CD8-positive, alpha-beta memory T cell (primary cell): ENCODE measurements around the gene PITPNC1. TPM values are rescaled to one million over a fixed set of nuclear protein-coding genes. Genes with fewer than 3 reads are reported as not detected.
"Not testable (repeated sequence)": the region's sequence is repeated elsewhere in the genome, so short reads cannot be mapped to it uniquely, and the experiment has no call there.

ENCODE experiments used
- CTCF ChIA-PET: fragments of 350-600 bp; sonication (Branson Sonifier 250); formaldehyde crosslinking; loops from one replicate; lab custom pipeline; 2021; ENCODE audit warnings: antibody characterized with exemption; lab: Charles Lee
- POLR2A ChIA-PET: fragments of 350-600 bp; sonication (Branson Sonifier 250); formaldehyde crosslinking; loops from one replicate; lab custom pipeline; 2021; ENCODE audit warnings: antibody characterized with exemption; lab: Charles Lee
- DNase-seq, 5 donors: peaks; one replicate each; pipeline versions ENCODE4 v3.0.0 to v3.0.0-alpha.2; 2020 to 2022; ENCODE audit warnings: mixed read lengths in 1 of 5
- H3K27ac ChIP-seq: one replicate; pipeline ENCODE4 v1.7.0; 2013; ENCODE audit warnings: low read depth, mild to moderate bottlenecking, low read length, moderate library complexity
- H3K27me3 ChIP-seq: 2 replicates; pipeline ENCODE4 v1.7.0; 2013; ENCODE audit warnings: low read length, mild to moderate bottlenecking; ENCODE audit not compliant: insufficient read depth, poor library complexity, severe bottlenecking
- H3K36me3 ChIP-seq: 2 replicates; pipeline ENCODE4 v1.7.0; 2013; ENCODE audit warnings: mild to moderate bottlenecking, low read length, moderate library complexity; ENCODE audit not compliant: insufficient read depth
- H3K4me1 ChIP-seq: 2 replicates; pipeline ENCODE4 v1.7.0; 2013; ENCODE audit warnings: mild to moderate bottlenecking, low read length, moderate library complexity; ENCODE audit not compliant: insufficient read depth
- H3K4me3 ChIP-seq: 2 replicates; pipeline ENCODE4 v1.7.0; 2013; ENCODE audit warnings: mild to moderate bottlenecking, low read length
- H3K9me3 ChIP-seq: 2 replicates; pipeline ENCODE4 v1.7.0; 2013; ENCODE audit warnings: mild to moderate bottlenecking, low read length
- H3K27ac Mint-ChIP-seq, 8 donors: one replicate each; pipeline ENCODE4 v1.8.0; 2020 to 2021; ENCODE audit warnings: mixed read lengths in 8 of 8, mild to moderate bottlenecking in 6 of 8, inconsistent platforms in 3 of 8, moderate library complexity in 3 of 8
- H3K27me3 Mint-ChIP-seq, 2 donors: one replicate each; pipeline ENCODE4 v1.8.0; 2020 to 2021; ENCODE audit warnings: mixed read lengths in 2 of 2, mild to moderate bottlenecking in 1 of 2, moderate library complexity in 1 of 2
- H3K36me3 Mint-ChIP-seq, 3 donors: one replicate each; pipeline ENCODE4 v1.8.0; 2020 to 2021; ENCODE audit warnings: mixed read lengths in 3 of 3, inconsistent platforms in 1 of 3, mild to moderate bottlenecking in 1 of 3
- H3K4me1 Mint-ChIP-seq, 3 donors: one replicate each; pipeline ENCODE4 v1.8.0; 2020 to 2021; ENCODE audit warnings: mixed read lengths in 3 of 3, inconsistent platforms in 1 of 3, mild to moderate bottlenecking in 1 of 3
- H3K4me3 Mint-ChIP-seq, 7 donors: one replicate each; pipeline ENCODE4 v1.8.0; 2020 to 2021; ENCODE audit warnings: mixed read lengths in 7 of 7, mild to moderate bottlenecking in 6 of 7, moderate library complexity in 4 of 7, inconsistent platforms in 2 of 7
- H3K9me3 Mint-ChIP-seq, 5 donors: one replicate each; pipeline ENCODE4 v1.8.0; 2020 to 2022; ENCODE audit warnings: mixed read lengths in 5 of 5, mild to moderate bottlenecking in 3 of 5, moderate library complexity in 2 of 5, inconsistent platforms in 1 of 5
- polyA plus RNA-seq: library from polyadenylated mRNA; unstranded; fragments of 300-500 nt; fragmentation: Illumina TruSeq; gene quantifications from one replicate; pipeline ENCODE4 v1.2.3, GENCODE V29; 2021
- total RNA-seq, 2 experiments: library from RNA; stranded (reverse); gene quantifications; one replicate each; pipeline ENCODE4 v1.2.3, GENCODE V29; 2021

The PITPNC1 gene
- total RNA-seq (10 to 100 TPM; 43.1 to 45.1 TPM), polyA plus RNA-seq (163 TPM)

DNA sequence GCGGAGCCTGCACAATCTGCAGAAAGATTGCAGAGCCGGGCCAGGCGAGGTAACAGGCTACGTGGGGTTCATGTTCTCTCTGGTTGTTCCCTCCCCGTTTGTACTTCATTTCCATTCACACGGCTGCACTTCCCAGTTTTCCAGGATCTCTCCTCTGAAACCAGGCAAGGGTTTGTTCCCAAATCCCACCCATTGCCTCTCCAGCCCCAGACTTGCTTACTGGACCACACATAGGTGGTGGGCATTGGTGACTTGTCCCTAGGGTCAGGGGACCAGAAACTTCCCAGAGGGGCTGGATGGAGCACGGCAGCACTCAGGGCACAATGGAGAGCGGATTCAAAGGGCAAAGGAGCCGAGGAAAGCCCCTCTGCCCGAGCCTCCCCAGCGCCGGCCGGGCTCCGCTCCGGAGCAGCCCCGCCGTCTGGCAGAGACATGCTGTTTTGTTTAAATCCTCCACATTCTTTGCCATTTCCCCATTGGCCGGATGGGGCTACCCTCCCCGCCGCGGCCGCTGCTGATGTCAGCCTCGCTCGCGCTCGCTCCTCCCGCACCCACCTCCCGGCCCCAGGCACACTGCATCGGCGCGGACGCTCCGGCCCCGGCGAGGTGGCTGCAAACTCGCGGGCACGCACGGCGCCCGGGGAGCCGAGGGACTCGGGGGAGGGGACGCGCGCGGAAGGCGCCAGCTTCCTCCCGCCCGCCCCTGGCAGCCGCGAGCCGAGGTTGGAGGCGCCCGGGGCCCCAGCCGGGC is at the start of gene PITPNC1:
TSS of gene PITPNC1 (plus strand) at position 545 of the 751 bp plus-strand sequence.
- ChIA-PET CTCF (interaction anchor here (1.2 to 11.7 kb wide), 17 partner anchors 11 to 338 kb away, joined by 4 to 269 read pairs (median 8); partner anchors contain the start of gene PSMD12), POLR2A (interaction anchor here (0.6 to 4.5 kb wide), 7 partner anchors 8 to 108 kb away, joined by 3 to 50 read pairs (median 10); partner anchors contain the start of gene PSMD12)
- no peaks in the 10 kb centered on the region for H3K36me3 ChIP-seq
- peaks cover 0 to 1% of the 10 kb centered on the region in 2 donors for H3K27me3 Mint-ChIP-seq
- no peaks in the 10 kb centered on the region for H3K27me3 ChIP-seq
- peak within 1 kb of the TSS; percentile 87 to 98 (median 92) for H3K27ac Mint-ChIP-seq
- H3K9me3 ChIP-seq: no peaks in the 10 kb centered on the region
- peaks cover 42% of the 10 kb centered on the region for H3K4me1 ChIP-seq
- DNase-seq: peak; percentile 81 to 91 (median 87)
- peaks cover 0 to 27% (median 5%) of the 10 kb centered on the region in 3 donors for H3K36me3 Mint-ChIP-seq
- peaks cover 40 to 49% (median 42%) of the 10 kb centered on the region in 3 donors for H3K4me1 Mint-ChIP-seq
- peak within 1 kb of the TSS; percentile 93 for H3K4me3 ChIP-seq
- H3K27ac ChIP-seq: peak within 1 kb of the TSS; percentile 82
- H3K4me3 Mint-ChIP-seq: peak within 1 kb of the TSS; percentile 88 to 99 (median 96)
- H3K9me3 Mint-ChIP-seq: no peaks in the 10 kb centered on the region

DNA sequence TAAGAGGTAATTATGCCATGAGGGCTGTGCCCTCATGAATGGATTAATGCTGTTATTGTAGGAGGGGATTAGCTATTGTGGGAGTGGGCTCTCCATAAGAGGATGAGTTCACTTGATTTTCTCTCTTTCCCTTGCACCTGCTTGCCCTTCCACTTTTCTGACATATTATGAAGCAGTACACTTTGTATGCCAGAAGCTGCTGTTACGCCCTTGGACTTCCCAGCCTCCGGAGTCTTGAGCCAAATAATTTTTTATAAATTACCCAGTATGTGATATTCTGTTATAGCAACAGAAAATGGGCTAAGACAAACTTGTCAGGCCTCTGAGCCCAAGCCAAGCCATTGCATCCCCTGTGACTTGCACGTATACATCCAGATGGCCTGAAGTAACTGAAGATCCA is 49.1 kb upstream of the PITPNC1 start:
- no peak overlapping the region for H3K4me3 Mint-ChIP-seq
- ChIA-PET CTCF (no interaction called here), POLR2A (no interaction called here)
- no peak for DNase-seq
- H3K4me3 ChIP-seq: no peak overlapping the region
- H3K4me1 Mint-ChIP-seq: no peaks in the 10 kb centered on the region
- H3K9me3 Mint-ChIP-seq: peaks cover 0 to 4% (median 0%) of the 10 kb centered on the region in 5 donors
- no peaks in the 10 kb centered on the region for H3K27me3 ChIP-seq
- H3K36me3 ChIP-seq: no peaks in the 10 kb centered on the region
- no peak overlapping the region for H3K27ac ChIP-seq
- no peak overlapping the region for H3K27ac Mint-ChIP-seq
- peaks cover 0 to 2% of the 10 kb centered on the region in 2 donors for H3K27me3 Mint-ChIP-seq
- H3K9me3 ChIP-seq: no peaks in the 10 kb centered on the region
- peaks cover 0 to 10% (median 0%) of the 10 kb centered on the region in 3 donors for H3K36me3 Mint-ChIP-seq
- no peaks in the 10 kb centered on the region for H3K4me1 ChIP-seq

DNA sequence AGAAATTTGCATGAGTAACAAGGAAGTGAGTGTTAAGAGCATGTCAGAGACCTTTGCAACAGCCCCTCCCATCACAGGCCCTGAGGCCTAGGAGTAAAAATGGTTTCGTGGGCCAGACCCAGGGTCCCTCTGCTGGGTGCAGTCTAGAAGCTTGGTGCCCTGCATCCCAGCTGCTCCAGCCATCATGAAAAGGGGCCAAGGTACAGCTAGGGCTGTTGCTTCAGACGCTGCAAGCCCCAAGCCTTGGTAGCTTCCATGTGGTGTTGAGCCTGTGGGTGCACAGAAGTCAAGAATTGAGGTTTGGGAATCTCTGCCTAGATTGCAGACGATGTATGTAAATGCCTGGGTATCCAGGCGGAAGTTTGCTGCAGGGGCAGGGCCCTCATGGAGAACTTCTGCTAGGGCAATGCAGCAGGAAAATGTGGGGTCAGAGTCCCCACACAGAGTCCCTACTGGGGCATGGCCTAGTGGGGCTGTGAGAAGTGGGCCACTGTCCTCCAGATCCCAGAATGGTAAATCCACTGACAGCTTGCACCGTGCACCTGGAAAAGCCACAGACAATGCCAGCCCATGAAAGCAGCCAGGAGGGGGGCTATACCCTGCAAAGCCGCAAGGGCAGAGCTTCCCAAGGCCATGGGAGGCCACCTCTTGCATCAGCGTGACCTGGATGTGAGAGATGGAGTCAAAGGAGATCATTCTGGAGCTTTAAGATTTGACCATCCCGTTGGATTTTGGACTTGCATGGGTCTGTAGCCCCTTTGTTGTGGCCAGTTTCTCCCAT is 45.5 kb upstream of the PITPNC1 start:
- POLR2A ChIA-PET, H3K9me3 Mint-ChIP-seq, H3K36me3 ChIP-seq, H3K4me1 Mint-ChIP-seq, H3K36me3 Mint-ChIP-seq, H3K27me3 Mint-ChIP-seq, DNase-seq, H3K27ac ChIP-seq, H3K9me3 ChIP-seq, H3K27me3 ChIP-seq, H3K4me3 Mint-ChIP-seq, H3K27ac Mint-ChIP-seq, H3K4me3 ChIP-seq, H3K4me1 ChIP-seq, CTCF ChIA-PET: not testable (repeated sequence)

DNA sequence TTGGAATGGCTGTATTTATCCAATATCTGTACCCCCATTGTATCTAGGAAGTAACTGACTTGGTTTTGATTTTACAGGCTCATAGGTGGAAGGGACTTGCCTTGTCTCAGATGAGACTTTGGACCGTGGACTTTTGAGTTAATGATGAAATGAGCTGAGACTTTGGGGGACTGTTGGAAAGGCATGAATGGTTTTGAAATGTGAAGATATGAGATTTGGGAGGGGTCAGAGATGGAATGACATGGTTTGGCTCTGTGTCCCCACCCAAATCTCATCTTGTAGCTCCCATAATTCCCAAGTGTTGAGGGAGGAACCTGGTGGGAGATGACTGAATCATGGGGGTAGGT is 44.9 kb upstream of the PITPNC1 start:
- CTCF ChIA-PET, DNase-seq: not testable (repeated sequence)

GRCh38 chr17:67335245-67335835 is 41.7 kb upstream of the PITPNC1 start:
- POLR2A ChIA-PET: interaction anchor here (0.6 to 0.7 kb wide), 2 partner anchors 8 to 517 kb away, joined by 3 to 4 read pairs; no protein-coding TSS in a partner anchor
- no peak overlapping the region for H3K4me3 Mint-ChIP-seq
- Histone ChIP-seq H3K4me1 (no peaks in the 10 kb centered on the region), H3K4me3 (no peak overlapping the region), H3K27ac (no peak overlapping the region), H3K9me3 (no peaks in the 10 kb centered on the region), H3K36me3 (no peaks in the 10 kb centered on the region), H3K27me3 (no peaks in the 10 kb centered on the region)
- peaks cover 0 to 2% of the 10 kb centered on the region in 2 donors for H3K27me3 Mint-ChIP-seq
- peak overlapping the region in 3 of 8 donors; percentile 3 to 35 (median 17) for H3K27ac Mint-ChIP-seq
- no peaks in the 10 kb centered on the region for H3K9me3 Mint-ChIP-seq
- no peak for DNase-seq
- CTCF ChIA-PET: no interaction called here
- peaks cover 0 to 13% (median 2%) of the 10 kb centered on the region in 3 donors for H3K36me3 Mint-ChIP-seq
- no peaks in the 10 kb centered on the region for H3K4me1 Mint-ChIP-seq

More for the DNA sequence above, 44.9 kb upstream of the PITPNC1 start:
- H3K27ac Mint-ChIP-seq, H3K4me3 ChIP-seq, H3K9me3 Mint-ChIP-seq, H3K9me3 ChIP-seq, H3K36me3 Mint-ChIP-seq, H3K27me3 Mint-ChIP-seq, H3K4me1 ChIP-seq, H3K4me3 Mint-ChIP-seq, H3K27me3 ChIP-seq, H3K36me3 ChIP-seq, POLR2A ChIA-PET, H3K4me1 Mint-ChIP-seq, H3K27ac ChIP-seq: not testable (repeated sequence)

DNA sequence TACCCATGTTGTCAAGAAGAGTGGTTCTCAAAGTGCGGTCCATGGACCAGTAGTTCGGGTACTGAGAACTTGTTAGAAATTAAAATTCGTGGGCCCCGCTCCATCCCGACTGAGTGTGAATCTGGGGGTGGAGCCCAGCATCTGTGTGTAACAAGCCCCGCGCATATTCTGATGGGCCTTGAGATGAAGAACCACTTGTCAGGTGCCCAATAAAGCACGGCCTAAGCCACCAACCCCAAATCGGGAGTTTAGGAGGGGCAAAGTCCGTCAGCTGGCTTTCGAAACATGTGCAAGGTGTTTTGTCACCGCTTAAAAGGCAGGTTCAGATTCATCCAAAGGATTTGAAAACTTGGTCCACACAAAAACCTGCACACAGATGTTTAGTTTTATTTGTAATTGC is 40.2 kb upstream of the PITPNC1 start:
- Histone ChIP-seq H3K27me3 (no peaks in the 10 kb centered on the region), H3K27ac (no peak overlapping the region), H3K4me1 (no peaks in the 10 kb centered on the region), H3K4me3 (no peak overlapping the region), H3K36me3 (peaks cover 10% of the 10 kb centered on the region), H3K9me3 (no peaks in the 10 kb centered on the region)
- H3K4me3 Mint-ChIP-seq: no peak overlapping the region
- H3K4me1 Mint-ChIP-seq: no peaks in the 10 kb centered on the region
- H3K27me3 Mint-ChIP-seq: peaks cover 0 to 2% of the 10 kb centered on the region in 2 donors
- H3K9me3 Mint-ChIP-seq: no peaks in the 10 kb centered on the region
- ChIA-PET POLR2A (no interaction called here), CTCF (interaction anchor here (0.6 kb wide), 1 partner anchor 138 kb away, joined by 3 read pairs; no protein-coding TSS in a partner anchor)
- H3K27ac Mint-ChIP-seq: peak overlapping the region in 1 of 8 donors; percentile 59
- DNase-seq: no peak
- peaks cover 0 to 27% (median 11%) of the 10 kb centered on the region in 3 donors for H3K36me3 Mint-ChIP-seq

GRCh38 chr17:67338353-67338752 is 38.7 kb upstream of the PITPNC1 start:
- H3K9me3 Mint-ChIP-seq, H3K4me1 Mint-ChIP-seq, H3K27me3 ChIP-seq, DNase-seq, H3K4me1 ChIP-seq, CTCF ChIA-PET, H3K4me3 ChIP-seq, H3K4me3 Mint-ChIP-seq, H3K27ac ChIP-seq, H3K9me3 ChIP-seq, H3K27me3 Mint-ChIP-seq: not testable (repeated sequence)
- Mint-ChIP-seq H3K36me3 (peaks cover 0 to 42% (median 17%) of the 10 kb centered on the region in 3 donors), H3K27ac (peak overlapping the region in 3 of 8 donors; percentile 8 to 42 (median 17))
- H3K36me3 ChIP-seq: peaks cover 12% of the 10 kb centered on the region
- POLR2A ChIA-PET: interaction anchor here (0.8 kb wide), 1 partner anchor 583 kb away, joined by 3 read pairs; no protein-coding TSS in a partner anchor
